HepG2 (cell line): ENCODE results near the gene ARMC2.

Source experiments
- CAMTA2 ChIP-seq: sonication (generic); formaldehyde crosslinking; IDR thresholded peaks from 2 replicates; pipeline ENCODE4 v1.4.0; 2020; ENCODE audit warnings: mild to moderate bottlenecking, missing genetic modification reagents, borderline replicate concordance
- CTCF ChIP-seq: sonication (generic); formaldehyde crosslinking; IDR thresholded peaks from 2 replicates; pipeline ENCODE4 v1.5.0; 2020; ENCODE audit warnings: mild to moderate bottlenecking, missing genetic modification reagents, moderate library complexity
- GABPA ChIP-seq, 2 experiments: IDR thresholded peaks; 2 replicates each; pipeline ENCODE4 v1.6.1; 2011 to 2016; ENCODE audit warnings: low read depth in 2 of 2, low read length in 1 of 2, missing biosample characterization in 1 of 2, missing genetic modification characterization in 1 of 2
- KAT7 ChIP-seq: IDR thresholded peaks from 2 replicates; pipeline ENCODE4 v1.6.1; 2018; ENCODE audit warnings: borderline replicate concordance, missing compliant biosample characterization
- NR2C2 ChIP-seq: sonication (generic); formaldehyde crosslinking; IDR thresholded peaks from 2 replicates; pipeline ENCODE4 v1.4.0; 2020; ENCODE audit warnings: missing genetic modification reagents, mild to moderate bottlenecking, moderate library complexity, borderline replicate concordance
- PITX1 ChIP-seq: sonication (generic); formaldehyde crosslinking; IDR thresholded peaks from 2 replicates; pipeline ENCODE4 v1.5.1; 2020; ENCODE audit warnings: mild to moderate bottlenecking, missing genetic modification reagents
- POLR2AphosphoS5 ChIP-seq: IDR thresholded peaks from 2 replicates; pipeline ENCODE4 v1.6.1; 2012; ENCODE audit warnings: low read depth, low read length
- RBM22 ChIP-seq: fragments of 200-400 bp; formaldehyde crosslinking; optimal IDR thresholded peaks from 2 replicates; pipeline ENCODE3; 2017; ENCODE audit warnings: mild to moderate bottlenecking, low read length, moderate library complexity
- SP1 ChIP-seq, 2 experiments: fragments of 450-650 bp in 1 of 2; sonication (generic) in 1 of 2; formaldehyde crosslinking in 1 of 2; IDR thresholded peaks; 2 replicates each; pipeline versions ENCODE4 v1.4.0 to v1.6.1; 2016 to 2020; ENCODE audit warnings: missing genetic modification reagents in 1 of 2
- ZFP36 ChIP-seq: fragments of 150-350 bp; IDR thresholded peaks from 2 replicates; pipeline ENCODE4 v1.6.1; 2018; ENCODE audit warnings: borderline replicate concordance, low read length, low read depth; ENCODE audit not compliant: partially characterized antibody
- ZNF263 ChIP-seq: sonication (generic); formaldehyde crosslinking; IDR thresholded peaks from 2 replicates; pipeline ENCODE4 v1.4.0; 2020; ENCODE audit warnings: missing genetic modification reagents
- ZNF296 ChIP-seq: sonication (generic); formaldehyde crosslinking; conservative IDR thresholded peaks from 2 replicates; pipeline ENCODE4 v1.5.0; 2020; ENCODE audit warnings: mild to moderate bottlenecking, missing genetic modification reagents
- ZNF703 ChIP-seq: sonication (generic); formaldehyde crosslinking; IDR thresholded peaks from 2 replicates; pipeline ENCODE4 v1.5.1; 2020; ENCODE audit warnings: missing genetic modification reagents, mild to moderate bottlenecking, moderate library complexity, borderline replicate concordance
- ZNF800 ChIP-seq: sonication (generic); formaldehyde crosslinking; IDR thresholded peaks from 2 replicates; pipeline ENCODE4 v1.4.0; 2020; ENCODE audit warnings: missing genetic modification reagents

DNA sequence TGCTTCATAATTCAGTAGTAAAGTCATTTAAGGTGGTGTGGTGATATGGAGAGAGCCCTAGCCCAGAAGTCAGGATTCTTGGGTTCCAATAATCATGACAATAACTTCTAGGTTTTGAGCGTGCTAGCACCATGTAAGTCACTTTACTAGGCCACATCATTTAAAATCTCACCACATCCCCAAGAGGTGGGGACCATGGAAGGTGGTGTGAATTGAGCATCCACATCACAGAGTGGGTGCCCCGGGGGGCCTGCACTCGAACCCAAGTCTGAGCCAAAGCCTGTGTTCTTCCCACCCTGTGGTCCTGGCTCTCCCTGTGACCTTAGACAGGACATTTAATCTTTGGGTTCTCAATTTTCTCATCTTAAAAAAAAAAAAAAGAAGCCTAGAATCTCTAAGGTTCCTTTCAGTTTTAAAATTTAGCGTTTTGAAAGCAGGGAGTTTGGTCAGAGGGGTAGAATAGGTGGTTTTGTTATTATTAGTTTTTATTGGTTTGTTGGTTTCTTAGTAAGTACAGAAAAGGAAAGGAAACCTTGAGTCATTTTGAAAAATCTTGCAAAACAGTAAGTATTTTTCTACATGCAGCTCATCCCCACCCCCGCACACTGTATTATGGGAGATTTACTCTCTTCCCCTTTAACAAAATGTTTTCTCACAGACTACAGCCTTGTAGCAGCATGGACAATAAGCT lies 26.4 kb downstream of the ARMC2 start:
- no peak for TF ChIP-seq PITX1 (CRISPR knock-in tag)
- no peak for TF ChIP-seq ZNF296 (CRISPR knock-in tag)
- TF ChIP-seq POLR2AphosphoS5 = no peak
- no peak for TF ChIP-seq CAMTA2 (CRISPR knock-in tag)
- no peak for TF ChIP-seq RBM22
- no peak for TF ChIP-seq ZNF800
- no peak for TF ChIP-seq GABPA (IDR thresholded peaks at IDR 0.05; ENCODE audit: low read depth, low read length)
- TF ChIP-seq GABPA (CRISPR knock-in tag; IDR thresholded peaks at IDR 0.05; ENCODE audit: low read depth) = no peak
- TF ChIP-seq NR2C2 (CRISPR knock-in tag) = no peak
- TF ChIP-seq SP1 (IDR thresholded peaks at IDR 0.05) = no peak
- TF ChIP-seq SP1 (CRISPR knock-in tag; IDR thresholded peaks at IDR 0.05) = no peak
- no peak for TF ChIP-seq ZNF703
- TF ChIP-seq CTCF (CRISPR knock-in tag) = no peak
- TF ChIP-seq KAT7 = no peak
- TF ChIP-seq ZFP36 = no peak
- TF ChIP-seq ZNF263 (CRISPR knock-in tag) = no peak
